ENCODE results near the gene FAT2.

DNA sequence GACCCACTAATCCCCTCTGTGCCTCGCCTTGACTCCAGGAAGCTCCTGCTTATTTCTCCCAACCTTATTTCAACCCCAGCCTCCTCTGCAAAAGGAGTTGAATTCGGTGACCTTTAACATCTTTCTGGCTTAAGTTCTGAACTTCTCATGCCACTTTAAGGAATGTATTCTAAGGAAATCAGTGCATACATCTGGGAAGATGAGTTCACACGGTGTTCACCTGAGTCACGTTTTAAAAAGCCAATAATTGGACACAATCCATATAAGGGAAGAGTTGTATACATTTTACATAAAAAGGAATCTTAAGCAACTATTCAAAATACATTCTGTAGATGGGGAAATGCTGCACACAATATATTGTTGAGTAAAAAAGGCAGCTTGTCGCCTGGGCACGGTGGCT, 33.2 kb downstream of the FAT2 start:
- no peak for TF ChIP-seq EZH2 (IDR thresholded peaks at IDR 0.05; ENCODE audit: low read depth)
- TF ChIP-seq, protein P1, sequence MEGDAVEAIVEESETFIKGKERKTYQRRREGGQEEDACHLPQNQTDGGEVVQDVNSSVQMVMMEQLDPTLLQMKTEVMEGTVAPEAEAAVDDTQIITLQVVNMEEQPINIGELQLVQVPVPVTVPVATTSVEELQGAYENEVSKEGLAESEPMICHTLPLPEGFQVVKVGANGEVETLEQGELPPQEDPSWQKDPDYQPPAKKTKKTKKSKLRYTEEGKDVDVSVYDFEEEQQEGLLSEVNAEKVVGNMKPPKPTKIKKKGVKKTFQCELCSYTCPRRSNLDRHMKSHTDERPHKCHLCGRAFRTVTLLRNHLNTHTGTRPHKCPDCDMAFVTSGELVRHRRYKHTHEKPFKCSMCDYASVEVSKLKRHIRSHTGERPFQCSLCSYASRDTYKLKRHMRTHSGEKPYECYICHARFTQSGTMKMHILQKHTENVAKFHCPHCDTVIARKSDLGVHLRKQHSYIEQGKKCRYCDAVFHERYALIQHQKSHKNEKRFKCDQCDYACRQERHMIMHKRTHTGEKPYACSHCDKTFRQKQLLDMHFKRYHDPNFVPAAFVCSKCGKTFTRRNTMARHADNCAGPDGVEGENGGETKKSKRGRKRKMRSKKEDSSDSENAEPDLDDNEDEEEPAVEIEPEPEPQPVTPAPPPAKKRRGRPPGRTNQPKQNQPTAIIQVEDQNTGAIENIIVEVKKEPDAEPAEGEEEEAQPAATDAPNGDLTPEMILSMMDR (conservative IDR thresholded peaks at IDR 0.05) = no peak

Measured in PC-9 (cell line).